Limb (tissue), 2 donors: ENCODE data around the gene KCNMB1.
A peak's percentile ranks its signal among the peaks of the same experiment; 100 is the strongest.
"Not testable (repeated sequence)": the region's sequence is repeated elsewhere in the genome, so short reads cannot be mapped to it uniquely, and the experiment has no call there.

ENCODE experiments used
- DNase-seq, 2 donors: peaks; one replicate each; pipeline ENCODE4 v3.0.0-alpha.2; 2016; ENCODE audit errors: extremely low spot score in 2 of 2

Gene KCNMB1

DNA sequence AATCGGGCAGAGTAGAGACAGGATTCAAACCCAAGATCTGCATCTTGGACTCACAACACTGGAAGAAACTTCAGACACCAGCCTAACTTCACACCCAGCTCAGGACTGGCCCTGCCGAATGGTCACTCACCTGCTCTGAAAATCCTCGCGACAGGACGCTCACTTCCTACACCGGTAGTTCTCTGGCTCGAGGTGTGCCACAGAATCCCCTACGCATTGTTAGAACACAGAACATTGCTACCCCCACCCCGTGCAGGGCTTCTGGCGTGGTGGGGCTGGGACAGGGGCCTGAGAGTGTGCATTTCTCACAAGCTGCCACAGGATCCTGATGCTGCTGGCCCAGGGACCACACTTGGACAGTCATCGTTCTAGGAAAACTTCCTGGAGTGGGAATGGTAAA is 12.1 kb downstream of the KCNMB1 start:
- no peak for DNase-seq

DNA sequence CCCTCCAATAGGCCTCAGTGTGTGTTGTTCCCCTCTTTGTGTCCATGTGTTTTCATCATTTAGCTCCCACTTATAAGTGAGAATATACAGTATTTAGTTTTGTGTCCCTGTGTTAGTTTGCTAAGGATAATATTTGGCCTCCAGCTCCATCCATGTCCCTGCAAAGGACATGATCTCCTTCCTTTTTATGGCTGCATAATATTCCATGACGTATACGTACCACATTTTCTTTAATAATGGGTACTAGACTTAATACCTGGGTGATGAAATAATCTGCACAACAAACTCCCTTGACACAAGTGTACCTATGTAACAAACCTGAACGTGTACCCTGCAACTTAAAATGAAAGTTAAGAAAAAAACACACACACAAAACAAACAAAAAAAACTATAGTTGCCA is 12.6 kb downstream of the KCNMB1 start:
- not testable (repeated sequence) for DNase-seq

DNA sequence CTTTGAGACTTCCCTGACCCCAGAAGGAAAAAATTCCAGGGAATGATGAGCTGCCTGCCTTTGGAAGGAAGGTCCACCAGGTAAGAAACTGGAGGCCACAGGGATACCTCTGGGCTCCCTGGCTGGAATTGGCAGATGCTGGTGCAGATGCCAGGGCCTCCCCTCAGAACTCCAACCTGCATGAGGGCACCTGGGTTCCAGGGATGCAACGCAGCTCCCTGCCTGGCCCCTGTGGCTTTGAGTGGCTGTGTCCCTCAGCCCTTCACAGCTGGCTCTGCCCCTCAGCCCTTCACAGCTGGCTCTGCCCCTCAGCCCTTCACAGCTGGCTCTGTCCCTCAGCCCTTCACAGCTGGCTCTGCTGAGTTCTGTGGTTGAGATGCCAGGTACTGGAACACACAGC is 13.9 kb downstream of the KCNMB1 start:
- DNase-seq: no peak

DNA sequence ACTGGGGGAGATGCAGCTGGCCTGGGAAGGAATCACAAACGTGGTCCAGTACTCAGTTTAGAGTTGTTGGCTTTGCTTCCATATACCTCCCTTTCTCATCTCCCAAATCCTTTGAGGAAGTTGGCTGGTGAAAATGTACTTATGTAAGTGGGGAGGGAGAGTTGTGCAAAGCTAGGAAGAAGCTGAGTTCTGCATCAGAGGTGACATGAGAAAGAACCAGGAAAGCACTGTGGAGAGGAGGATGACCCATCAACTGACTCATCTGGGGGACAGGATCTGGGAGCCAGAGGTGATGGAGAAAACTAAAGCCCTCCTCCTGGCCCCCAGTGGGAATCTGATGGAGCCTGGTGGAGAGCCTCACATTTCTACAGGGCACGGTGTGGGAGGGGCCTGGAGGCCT is 16.2 kb downstream of the KCNMB1 start:
- no peak for DNase-seq

DNA sequence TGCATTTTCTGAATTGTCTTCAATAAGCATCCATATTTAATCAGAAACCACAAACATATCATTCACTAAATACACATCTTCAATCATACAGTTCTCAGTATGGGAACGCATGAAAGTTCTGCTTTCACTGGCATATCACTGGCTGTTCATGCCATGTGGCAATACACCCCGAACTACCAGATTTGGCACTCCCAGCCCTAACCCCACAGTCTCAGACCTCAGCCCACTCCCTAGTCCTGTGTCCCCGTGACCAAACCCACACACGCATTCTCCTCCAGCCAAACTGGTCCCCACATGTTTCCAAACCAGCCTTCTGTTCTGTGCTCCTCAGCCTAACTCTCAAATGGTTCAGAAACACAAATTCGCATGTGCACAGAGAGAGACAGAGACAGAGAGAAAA is 20.6 kb downstream of the KCNMB1 start:
- no peak for DNase-seq

DNA sequence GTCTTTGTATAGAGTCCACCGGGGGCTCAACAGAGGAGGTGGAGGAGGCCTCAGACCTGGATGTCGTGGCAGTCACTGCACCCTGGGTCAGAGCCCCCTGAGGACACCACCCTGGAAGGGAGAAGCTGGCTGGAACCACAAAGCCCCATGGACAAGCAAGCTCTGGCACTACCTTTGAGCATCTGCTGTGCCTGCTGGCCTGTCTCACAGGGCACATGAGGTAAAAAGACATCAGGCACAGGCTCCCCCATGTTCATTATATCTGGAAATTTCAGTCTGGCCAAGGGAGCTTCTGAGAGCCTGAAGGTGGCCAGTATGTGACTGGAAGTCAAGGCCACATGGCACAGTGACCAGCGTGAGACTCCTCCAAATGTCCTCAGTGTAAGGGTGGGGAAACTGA is 22.9 kb downstream of the KCNMB1 start:
- no peak for DNase-seq

DNA sequence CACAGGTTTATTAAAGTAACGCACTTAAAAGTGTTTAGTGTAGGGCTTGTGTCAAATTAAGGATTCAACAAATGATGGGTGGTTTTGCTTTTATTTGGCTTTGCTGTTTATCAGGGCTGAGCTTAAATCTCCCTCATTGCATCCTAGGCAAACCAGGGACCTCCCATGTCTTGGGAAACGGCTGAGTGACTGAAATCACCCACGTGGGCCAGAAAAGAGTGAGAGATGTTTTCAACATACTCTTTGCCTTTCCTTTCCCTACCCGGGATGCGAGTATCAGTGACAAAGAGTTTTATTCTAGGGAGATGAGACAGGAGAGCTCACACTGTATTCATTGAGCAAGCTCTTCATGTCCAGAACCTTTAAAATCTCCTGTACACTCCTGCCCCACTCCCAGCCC is 23.3 kb downstream of the KCNMB1 start:
- DNase-seq: no peak

DNA sequence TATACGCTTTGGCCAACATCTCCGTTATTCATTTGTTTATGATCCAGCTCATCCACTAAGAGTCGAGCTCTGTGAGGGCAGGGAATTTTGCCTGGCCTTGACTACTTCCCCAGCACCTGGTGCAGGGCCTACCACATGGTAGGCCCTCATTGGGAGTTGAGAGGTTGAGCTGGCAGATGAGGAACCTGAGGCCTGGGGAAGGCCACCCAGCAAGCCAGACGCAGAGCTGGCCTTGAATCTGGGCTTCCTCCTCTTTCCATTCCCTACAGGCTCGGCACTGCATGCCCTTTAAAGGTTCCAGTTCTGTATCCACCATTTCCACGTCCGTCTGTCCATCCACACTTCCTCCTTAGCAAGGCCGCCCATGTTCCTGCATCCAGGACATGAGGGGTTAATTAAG is 24.2 kb downstream of the KCNMB1 start:
- DNase-seq: no peak

DNA sequence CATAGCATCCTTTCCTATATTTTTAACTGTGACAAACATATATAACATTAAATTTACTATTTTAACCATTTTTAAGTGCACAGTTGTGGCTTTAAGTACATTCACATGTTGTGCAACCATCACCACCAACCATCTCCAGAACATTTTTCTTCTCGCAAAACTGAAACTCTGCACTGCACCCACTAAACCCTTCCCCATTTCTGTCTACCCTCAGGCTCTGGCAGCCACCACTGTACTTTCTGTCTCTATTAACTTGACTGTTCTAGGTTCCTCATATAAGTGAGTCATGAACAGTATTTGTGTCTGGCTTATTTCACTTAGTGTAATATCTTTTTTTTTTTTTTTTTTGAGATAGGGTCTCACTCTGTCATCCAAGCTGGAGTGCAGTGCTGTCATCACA is 25.5 kb downstream of the KCNMB1 start:
- DNase-seq: no peak

DNA sequence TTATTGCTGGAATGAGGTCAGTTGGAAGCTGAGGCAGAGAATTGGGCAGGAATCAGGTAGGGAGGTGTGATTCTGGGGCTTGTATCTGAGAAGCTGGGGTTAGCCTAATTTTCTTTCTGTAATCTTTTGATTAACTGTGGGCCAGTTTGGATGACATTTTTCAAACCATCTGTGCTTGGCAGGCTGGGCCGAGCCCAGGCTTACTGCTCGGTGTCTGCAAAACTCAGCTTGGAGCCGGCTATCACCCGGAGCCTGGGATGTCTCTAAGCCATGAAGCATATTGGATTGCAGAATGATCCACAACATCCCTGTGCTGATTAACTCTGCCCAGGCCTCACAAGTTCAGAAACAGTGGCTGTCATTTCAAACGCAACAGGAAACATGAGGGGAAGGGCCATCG is 26.5 kb downstream of the KCNMB1 start:
- no peak for DNase-seq

DNA sequence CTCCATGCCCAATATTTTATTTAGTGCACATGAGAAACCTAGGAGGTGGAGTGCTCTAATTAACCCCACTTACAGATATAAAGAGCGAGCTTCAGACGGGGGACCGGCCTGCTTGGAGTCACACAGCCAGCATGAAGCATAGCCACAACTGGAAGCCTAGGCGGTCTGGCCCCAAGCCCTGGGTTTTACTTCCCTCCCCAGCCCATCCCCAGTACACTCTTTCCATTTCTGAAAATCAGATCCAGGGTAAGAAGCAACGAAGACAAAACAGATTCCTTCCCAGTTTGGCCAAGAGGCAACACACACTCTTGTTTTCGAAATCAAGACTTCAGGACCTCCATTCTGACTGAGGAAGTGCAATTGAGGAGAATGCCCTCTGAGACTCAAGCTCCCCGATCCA is 27.1 kb downstream of the KCNMB1 start:
- DNase-seq: no peak

DNA sequence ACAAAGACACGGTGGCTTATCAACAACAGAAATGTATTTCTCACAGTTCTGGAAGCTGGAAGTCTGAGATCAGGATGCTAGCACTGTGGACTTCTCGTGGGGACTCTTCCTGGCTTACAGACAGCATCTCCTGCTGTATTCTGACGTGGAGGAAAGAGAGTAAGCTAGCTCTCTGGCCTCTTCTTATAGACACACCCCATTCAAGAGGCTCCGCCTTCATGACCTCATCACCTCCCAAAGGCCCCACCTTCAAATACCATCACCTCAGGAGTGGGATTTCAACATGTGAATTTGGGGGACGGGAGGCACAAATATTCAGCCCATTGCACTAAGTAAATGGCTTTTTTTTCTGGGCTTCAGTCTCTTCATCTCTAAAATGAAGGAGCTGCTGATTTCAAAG is 27.6 kb downstream of the KCNMB1 start:
- DNase-seq: no peak

DNA sequence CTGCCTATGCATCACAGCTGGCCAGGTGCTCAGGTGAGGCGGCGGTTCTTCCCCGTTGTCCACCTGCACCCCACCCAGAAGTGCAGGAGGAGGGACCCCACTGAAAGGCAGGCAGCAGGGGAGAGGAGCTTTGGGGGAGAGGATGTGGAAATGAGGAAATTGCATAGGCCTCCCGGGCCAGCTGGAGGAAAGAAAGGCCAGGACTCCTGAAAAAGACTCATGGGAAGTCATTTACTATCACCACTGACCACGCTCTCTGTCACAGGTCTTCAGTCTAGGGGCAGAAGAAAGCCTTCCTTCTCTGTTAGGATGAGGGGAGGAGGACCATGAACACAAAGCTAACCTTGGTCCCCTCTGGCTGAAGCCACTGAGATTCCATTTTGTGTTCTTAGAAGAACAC is 28.1 kb downstream of the KCNMB1 start:
- DNase-seq: no peak

DNA sequence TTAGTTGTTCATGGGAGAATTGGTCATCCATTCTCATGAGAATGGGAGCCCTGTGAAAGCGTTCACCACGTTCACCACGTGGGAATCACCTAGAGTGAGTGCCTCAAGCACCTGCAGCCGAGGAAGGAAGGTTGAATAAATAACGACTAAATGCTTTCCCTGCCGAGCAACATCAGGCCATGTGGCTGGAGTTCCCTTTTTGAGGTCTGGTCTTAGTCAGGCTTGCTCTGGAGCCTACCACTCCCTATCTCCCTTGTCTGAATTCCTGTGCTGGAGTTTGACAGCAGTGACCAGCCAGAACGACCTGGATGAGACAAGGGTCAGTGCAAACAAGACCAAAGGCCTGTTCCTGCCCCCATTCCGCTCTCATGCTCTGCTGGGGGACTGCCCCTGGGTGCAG is 28.5 kb downstream of the KCNMB1 start:
- DNase-seq: no peak

DNA sequence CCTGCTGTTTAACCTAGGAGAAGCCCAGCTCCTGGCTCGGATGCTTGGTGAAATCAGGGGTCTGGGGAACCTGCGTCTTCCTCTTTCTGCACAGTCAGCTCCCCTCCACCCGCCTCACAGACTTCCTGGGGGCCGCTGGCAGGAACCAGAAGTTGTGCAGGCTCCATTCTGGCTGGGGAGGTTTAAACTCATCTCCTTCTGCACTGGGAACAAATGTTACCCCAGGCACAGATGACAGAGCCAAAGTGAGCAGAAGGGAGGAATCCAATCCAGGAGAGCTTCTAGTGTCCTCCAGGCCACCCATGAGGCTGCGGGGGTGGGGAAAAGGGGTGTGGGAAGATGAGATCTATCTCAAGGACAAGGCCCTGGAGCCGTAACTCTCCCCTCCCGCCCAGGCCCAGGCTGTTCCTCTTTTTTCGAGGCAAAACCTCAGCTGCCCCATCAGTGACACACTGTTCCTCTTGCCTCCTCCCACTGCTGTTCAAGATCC is 31.2 kb downstream of the KCNMB1 start:
- no peak for DNase-seq

DNA sequence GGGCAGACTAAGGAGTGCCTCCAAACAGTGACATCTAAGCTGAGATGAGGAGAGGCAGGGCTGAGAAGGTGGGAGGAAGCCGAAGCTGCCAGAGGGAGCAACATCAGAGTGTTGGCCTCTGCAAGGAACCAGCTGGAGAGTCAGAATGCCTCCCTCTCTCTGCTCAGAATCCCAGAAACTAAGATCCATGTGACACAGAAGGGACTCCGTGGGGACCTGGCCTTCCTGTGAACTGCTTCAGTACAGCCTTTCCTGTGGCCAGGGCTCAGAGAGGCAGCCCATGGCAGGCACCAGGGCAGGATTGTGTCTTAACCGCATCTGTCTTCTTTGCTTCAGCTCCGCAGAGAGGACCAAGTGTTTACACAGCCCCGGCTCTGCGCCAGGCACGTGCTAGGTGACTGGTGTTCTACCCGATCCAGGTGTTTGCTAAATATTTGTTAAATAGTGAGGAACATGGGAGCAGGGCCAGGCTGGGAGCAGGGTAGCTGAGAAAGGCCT is 33.5 kb downstream of the KCNMB1 start:
- DNase-seq: no peak

DNA sequence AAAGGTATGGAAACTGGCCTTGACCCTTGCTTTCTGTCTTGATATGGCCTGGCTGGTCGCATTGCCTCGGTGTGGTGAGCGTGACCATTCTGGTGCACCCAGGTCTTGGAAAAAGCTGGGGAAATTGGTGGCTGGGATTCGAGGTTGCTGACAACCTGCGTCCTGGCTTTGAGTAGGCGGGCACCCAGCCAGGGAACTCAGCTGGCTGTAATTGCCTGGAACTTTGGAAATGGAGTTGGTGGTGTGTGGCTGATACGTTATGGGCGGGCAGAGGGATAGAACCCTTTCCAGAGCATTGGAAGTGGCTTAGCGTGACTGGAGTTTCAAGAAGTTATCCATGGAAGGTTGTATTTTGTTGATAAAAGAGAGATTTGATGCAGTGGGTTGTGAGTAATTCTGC is 35.2 kb downstream of the KCNMB1 start:
- peak in 1 of 2 donors; percentile 70 for DNase-seq

DNA sequence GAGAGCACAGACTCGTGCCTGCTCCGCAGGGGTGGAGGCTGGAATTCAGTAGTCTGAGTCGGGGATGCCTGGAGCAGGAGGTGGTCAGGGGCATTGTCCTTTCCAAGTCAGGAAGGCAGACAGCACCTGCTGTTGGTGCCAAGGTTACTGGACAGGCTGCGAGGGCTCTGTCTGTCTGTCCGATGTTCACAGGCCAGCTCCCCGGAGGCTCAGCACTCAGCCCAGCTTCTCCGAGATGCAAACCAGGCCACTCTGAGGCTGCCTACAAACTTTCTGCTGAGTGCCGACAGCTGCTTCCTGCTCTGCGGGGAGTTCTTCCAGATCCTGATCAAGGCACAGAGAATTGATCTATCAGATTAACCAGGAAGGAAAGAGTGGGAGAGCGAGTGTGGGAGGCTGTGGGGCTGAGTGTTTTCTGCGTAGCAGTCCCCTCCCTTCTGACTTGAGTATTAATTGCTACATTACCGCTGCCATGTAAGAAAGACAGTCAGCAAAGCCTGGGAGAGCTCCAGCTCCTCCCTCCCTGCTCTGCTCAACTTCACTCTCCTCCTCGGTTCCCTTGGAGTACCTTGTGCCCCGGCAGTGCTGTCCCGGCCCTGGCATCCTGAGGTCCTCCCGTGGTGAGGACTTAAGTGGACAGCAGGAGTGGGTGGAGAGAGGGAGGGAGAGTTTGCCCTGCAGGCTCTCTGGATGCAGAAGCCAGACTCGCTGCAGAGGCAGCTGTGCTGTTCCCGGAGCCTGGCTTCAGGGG is 36.0 kb downstream of the KCNMB1 start:
- no peak for DNase-seq

DNA sequence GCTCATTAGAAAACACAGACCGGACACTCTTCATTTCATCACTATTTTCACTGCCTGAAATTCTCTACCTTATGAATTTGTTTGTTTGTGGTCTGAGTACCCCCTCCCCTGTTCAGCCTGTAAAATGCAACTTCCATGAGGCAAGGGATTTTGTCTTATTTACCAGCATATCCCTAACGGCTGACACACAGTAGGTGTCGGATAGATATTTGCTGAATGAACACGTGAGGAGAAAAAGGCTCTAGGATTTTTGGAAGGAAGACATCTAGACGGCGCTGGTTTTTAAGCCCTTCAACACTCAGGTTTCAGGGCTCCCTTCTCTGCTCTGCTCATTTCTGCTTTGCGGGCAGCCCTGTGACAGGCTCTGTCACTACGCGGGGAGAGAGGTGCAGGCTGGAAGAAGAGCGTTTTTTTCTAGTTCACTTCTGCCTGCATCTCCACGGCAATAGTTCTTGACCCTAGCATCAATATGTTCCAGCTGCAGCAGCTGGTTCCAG is 41.0 kb downstream of the KCNMB1 start:
- DNase-seq: no peak

DNA sequence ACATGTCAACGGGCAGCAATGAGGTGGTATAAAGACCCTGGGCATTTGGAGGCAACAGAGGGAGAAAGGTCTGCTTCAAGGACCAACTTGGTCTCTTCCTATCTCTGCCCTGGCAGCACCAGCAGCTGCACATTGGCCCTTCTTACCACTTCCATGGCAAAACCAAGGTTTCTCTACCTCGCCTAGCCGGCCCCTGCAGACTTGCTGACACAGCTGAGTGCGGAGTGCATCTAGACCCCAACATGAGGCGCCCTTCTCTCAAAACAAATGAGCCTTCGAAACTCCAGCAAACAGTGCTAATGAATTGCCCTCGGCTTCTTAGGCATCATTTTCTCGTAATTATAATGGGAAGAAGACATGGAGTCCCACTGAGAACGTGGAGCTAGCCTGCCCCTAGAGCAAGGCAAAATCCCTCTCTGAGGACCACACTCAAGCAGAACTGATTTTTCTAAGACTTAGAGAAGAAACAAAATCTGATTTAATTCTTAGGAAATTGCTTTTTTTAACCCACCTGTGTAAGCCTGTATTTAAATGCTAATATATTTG is 42.1 kb downstream of the KCNMB1 start:
- no peak for DNase-seq

DNA sequence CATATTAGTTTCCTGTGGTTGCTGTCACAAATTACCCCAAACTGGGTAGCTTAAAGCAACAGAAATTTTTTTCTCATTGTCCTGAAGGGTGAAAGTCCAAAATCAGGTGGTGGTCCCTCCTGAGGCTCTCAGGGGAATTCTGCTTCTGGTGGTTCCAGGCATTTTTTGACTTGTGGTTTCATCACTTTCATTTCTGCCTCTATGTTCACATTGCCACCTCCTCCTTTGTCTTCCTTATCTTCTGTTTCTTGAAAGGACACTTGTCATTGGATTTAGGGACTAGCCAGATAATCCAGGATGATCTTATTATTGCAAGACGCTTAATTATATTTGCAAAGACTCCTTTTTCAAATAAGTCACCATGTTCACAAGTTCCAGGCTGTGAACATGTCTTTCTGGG is 43.2 kb downstream of the KCNMB1 start:
- DNase-seq: no peak

DNA sequence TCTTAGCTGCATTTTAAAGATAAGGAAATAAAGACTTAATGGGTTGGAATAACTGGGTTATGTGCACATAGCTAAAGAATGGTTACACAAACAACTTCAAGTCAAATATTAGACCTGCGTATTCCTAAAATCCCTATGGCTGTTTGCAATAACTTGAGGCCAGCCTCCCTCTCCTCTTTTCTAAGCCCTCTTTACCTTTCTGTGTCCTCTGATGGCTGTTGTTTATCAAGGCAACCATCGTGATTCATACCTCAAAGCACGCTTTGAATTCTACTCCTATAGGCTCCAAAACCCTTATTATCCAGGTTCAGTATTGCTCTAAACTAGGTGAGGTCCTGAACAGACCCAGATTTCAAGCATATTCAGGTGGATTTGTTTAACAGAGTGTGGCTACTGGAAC is 46.0 kb downstream of the KCNMB1 start:
- no peak for DNase-seq

DNA sequence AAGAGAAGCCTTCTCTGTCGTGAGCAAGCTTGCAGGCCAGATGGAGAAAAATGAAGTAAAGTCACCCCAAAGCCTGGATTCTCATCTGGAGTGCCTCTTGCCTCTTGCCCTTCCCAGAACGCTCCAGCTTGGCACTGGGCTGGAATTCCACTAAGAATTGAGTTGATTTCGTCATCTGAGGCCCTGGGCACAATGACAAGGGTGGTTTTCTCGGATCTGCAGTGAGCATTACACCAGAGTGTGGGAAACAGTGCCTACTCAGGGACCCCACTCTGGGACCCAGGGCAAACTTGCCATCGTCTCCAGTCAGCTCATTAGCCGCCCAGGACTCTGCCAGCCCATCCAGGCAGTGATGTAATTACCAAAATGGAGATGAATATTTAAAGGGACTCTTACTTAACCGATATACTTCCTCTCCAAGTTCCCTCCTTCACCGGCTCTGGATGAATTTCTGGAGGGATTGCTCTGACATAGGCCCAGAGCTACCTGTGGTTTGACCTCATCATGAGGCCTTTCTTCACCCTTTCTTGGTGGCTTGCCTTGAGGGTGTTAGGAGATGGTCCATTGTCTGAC is 46.9 kb downstream of the KCNMB1 start:
- no peak for DNase-seq
